ENCODE data around the gene UTP11. TPM values are rescaled to one million over a fixed set of nuclear protein-coding genes. Genes with fewer than 3 reads are reported as not detected.

Gene UTP11
- total and polyA plus RNA-seq, 9 donors = 17.4 to 38.5 (median 29.7) TPM

DNA sequence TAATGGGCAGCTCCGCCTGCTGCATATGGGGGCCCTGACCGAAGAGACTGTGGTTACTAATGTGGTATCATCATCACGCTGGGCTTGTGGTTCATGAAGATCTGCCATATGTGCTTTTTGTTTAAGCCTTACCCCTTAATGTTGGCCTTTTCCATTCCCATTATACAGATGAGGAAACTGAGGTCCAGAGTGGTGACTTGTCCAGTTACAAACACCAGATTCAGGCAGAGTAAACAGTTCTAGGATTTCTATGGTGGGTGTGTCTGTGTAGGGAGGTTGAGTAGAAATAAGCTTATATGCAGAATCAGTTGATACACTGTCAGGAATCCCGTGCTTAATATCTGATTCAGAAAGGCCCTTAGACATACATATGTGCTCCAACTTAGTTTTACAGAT is 691 bp downstream of the UTP11 start:
- no peak for TF ChIP-seq POLR2A (IDR thresholded peaks at IDR 0.05)
- TF ChIP-seq EP300 (IDR thresholded peaks at IDR 0.05) = no peak
- Histone ChIP-seq H3K27ac (peak overlapping the region in 1 of 2 donors; percentile 52), H3K9me3 (no peaks in the 10 kb centered on the region), H3K4me3 (peak overlapping the region; percentile 84), H3K4me1 (ENCODE audit: insufficient read depth) (no peaks in the 10 kb centered on the region), H3K27me3 (no peaks in the 10 kb centered on the region), H3K36me3 (no peaks in the 10 kb centered on the region)
- WGBS, 3 donors = 3 to 8% (median 5%) methylated on average over 4 of the region's 4 CpGs
- intact Hi-C loops (cut with DNase I) = no loop called here
- no peak for DNase-seq

GRCh38 chr1:38014171-38014570 is 1.6 kb downstream of the UTP11 start:
- intact Hi-C loops (cut with DNase I) = no loop called here
- no peak for DNase-seq
- no peaks in the 10 kb centered on the region for H3K4me1 ChIP-seq (ENCODE audit: insufficient read depth)
- H3K36me3 ChIP-seq = no peaks in the 10 kb centered on the region
- H3K27me3 ChIP-seq = no peaks in the 10 kb centered on the region
- TF ChIP-seq CTCF (IDR thresholded peaks at IDR 0.05) (no peak), EP300 (IDR thresholded peaks at IDR 0.05) (no peak), POLR2A (IDR thresholded peaks at IDR 0.05) (no peak)
- WGBS, 3 donors = 36 to 43% (median 42%) methylated on average over 4 of the region's 4 CpGs
- H3K27ac ChIP-seq = no peak overlapping the region
- no peaks in the 10 kb centered on the region for H3K9me3 ChIP-seq
- H3K4me3 ChIP-seq = no peak overlapping the region

DNA sequence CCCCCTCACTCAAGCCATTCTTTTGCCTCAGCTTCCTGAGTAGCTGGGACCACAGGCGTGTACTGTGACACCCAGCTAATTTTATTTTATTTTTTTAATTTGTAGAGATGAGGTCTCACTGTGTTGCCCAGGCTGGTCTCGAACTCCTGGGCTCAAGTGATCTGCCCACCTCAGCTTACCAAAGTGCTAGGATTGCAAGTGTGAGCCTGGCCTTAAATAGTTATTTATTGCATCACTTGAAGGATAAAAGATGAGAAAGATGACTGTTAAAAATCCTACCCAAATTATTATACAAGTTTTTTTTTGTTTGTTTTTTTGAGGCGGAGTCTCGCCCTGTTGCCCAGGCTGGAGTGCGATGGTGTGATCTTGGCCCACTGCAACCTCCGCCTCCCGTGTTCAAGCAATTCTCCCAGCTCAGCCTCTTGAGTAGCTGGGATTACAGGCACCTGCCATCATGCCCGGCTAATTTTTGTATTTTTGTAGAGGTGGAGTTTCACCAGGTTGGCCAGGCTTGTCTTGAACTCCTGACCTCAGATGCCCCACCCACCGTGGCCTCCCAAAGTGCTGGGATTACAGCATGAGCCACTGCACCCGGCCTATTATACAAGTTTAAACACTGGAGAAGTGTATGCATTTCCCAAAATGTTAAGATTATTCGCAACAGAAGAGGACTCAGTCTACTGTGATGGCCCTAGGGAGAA is 2.3 kb downstream of the UTP11 start:
- WGBS, 3 donors = 72 to 83% (median 75%) methylated on average over 11 of the region's 11 CpGs
- H3K4me3 ChIP-seq = no peak overlapping the region
- TF ChIP-seq EP300 (IDR thresholded peaks at IDR 0.05) (no peak), CTCF (IDR thresholded peaks at IDR 0.05) (no peak), POLR2A (IDR thresholded peaks at IDR 0.05) (no peak)
- no peaks in the 10 kb centered on the region for H3K36me3 ChIP-seq
- H3K27me3 ChIP-seq = no peaks in the 10 kb centered on the region
- H3K27ac ChIP-seq = no peak overlapping the region
- H3K9me3 ChIP-seq = no peaks in the 10 kb centered on the region
- peak in 1 of 5 donors; percentile 7 for DNase-seq
- intact Hi-C loops (cut with DNase I) = no loop called here
- no peaks in the 10 kb centered on the region for H3K4me1 ChIP-seq (ENCODE audit: insufficient read depth)

DNA sequence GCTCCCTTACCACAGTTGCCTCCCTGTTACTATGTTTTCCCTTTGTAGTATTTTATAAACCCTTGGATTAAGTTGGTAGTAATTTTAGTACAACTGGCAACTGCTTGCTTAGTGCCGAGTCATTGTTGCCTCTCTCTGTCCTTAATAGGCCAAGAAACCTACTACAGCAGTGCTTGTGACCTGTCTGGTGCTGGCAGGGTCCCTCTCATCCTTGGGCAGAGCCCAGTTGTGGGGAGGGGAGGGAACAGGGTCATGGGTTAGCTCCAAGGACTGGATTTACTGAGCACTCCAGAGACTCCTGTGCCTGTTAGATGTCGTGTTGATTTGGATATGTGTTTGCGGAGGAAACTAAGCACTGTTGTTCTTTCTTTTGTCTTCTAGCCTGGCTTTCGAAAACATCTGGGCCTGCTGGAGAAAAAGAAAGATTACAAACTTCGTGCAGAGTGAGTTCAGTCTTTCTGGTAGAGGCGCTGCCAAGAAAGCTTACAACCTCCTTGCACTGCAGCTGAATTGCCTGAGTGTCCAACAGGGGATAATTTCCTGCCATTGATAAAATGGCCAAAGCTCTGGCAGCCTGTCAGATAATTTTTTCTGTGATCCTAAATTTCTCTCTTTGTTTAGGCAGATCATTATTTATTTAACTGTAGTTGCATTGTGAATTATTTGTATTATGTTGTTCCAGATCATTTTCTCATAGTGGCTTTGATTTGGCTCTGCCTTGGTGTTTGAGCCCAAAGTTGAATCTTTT is 3.6 kb downstream of the UTP11 start:
- Histone ChIP-seq H3K9me3 (no peaks in the 10 kb centered on the region), H3K27ac (peak overlapping the region in 1 of 2 donors; percentile 13), H3K27me3 (no peaks in the 10 kb centered on the region), H3K4me1 (ENCODE audit: insufficient read depth) (no peaks in the 10 kb centered on the region), H3K36me3 (no peaks in the 10 kb centered on the region), H3K4me3 (no peak overlapping the region)
- 12 to 33% (median 16%) methylated on average over 6 of the region's 6 CpGs for WGBS, 3 donors
- intact Hi-C loops (cut with DNase I) = no loop called here
- no peak for TF ChIP-seq POLR2A (IDR thresholded peaks at IDR 0.05)
- no peak for TF ChIP-seq EP300 (IDR thresholded peaks at IDR 0.05)
- peak in 1 of 5 donors; percentile 13 for DNase-seq

DNA sequence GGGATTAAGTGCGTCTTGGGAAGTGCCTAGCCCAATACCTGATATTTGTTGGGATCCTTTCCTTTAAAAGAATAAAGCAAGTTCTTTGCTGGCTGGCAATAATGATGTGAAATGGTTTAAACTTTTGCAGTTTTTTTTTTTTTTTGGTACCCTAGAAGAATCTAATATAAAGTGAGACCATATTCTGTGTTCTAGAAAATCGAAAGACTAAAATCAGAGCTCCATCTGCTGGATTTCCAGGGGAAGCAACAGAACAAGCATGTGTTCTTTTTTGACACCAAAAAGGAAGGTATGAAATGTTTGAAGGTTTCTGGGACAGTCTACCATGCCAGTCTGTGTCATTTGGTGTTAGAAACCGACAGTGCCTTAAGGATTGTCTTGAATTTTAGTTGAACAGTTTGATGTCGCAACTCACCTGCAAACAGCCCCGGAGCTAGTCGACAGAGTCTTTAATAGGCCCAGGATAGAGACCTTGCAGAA is 6.4 kb downstream of the UTP11 start:
- Histone ChIP-seq H3K36me3 (no peaks in the 10 kb centered on the region), H3K9me3 (no peaks in the 10 kb centered on the region), H3K4me3 (no peak overlapping the region), H3K4me1 (ENCODE audit: insufficient read depth) (no peaks in the 10 kb centered on the region), H3K27ac (no peak overlapping the region), H3K27me3 (no peaks in the 10 kb centered on the region)
- 69 to 74% (median 71%) methylated on average over 6 of the region's 6 CpGs for WGBS, 3 donors
- no peak for TF ChIP-seq EP300 (IDR thresholded peaks at IDR 0.05)
- peak in 2 of 3 donors; percentile 23 to 49 for TF ChIP-seq CTCF (IDR thresholded peaks at IDR 0.05)
- intact Hi-C loops (cut with DNase I) = no loop called here
- peak in 1 of 5 donors; percentile 1 for DNase-seq
